ENCODE data around the gene SSBP1. TPM values are rescaled to one million over a fixed set of nuclear protein-coding genes. Genes with fewer than 3 reads are reported as not detected.

Gene SSBP1
- total RNA-seq, 1 experiment from 2014 or later: 245 TPM

- TF ChIP-seq SMAD3 (CRISPR knock-in tag; IDR thresholded peaks at IDR 0.05; ENCODE audit: borderline replicate concordance) (no peak), MXD4 (CRISPR knock-in tag; IDR thresholded peaks at IDR 0.05; ENCODE audit: borderline replicate concordance) (no peak), IRF2 (CRISPR knock-in tag; IDR thresholded peaks at IDR 0.05; ENCODE audit: borderline replicate concordance, low read depth) (no peak), ZBTB21 (CRISPR knock-in tag; IDR thresholded peaks at IDR 0.05; ENCODE audit: borderline replicate concordance) (no peak), IRF1 (CRISPR knock-in tag; IDR thresholded peaks at IDR 0.05) (no peak), GABPB1 (CRISPR knock-in tag; IDR thresholded peaks at IDR 0.05) (no peak), OVOL2 (CRISPR knock-in tag; IDR thresholded peaks at IDR 0.05; ENCODE audit: borderline replicate concordance) (no peak), PRRX2 (CRISPR knock-in tag; IDR thresholded peaks at IDR 0.05) (no peak), NFATC4 (CRISPR knock-in tag; IDR thresholded peaks at IDR 0.05) (no peak), FOXP1 (CRISPR knock-in tag; IDR thresholded peaks at IDR 0.05; ENCODE audit: borderline replicate concordance) (no peak), NR3C1 (CRISPR knock-in tag; conservative IDR thresholded peaks at IDR 0.05; ENCODE audit: low read depth) (no peak), TEAD4 (CRISPR knock-in tag; IDR thresholded peaks at IDR 0.05) (no peak), GTF2I (CRISPR knock-in tag; conservative IDR thresholded peaks at IDR 0.05) (no peak), AFF4 (CRISPR knock-in tag; IDR thresholded peaks at IDR 0.05; ENCODE audit: borderline replicate concordance) (no peak), TP53 (CRISPR knock-in tag; IDR thresholded peaks at IDR 0.05) (no peak), NR2C2 (CRISPR knock-in tag; IDR thresholded peaks at IDR 0.05) (no peak)
- TF ChIP-seq, protein P1, sequence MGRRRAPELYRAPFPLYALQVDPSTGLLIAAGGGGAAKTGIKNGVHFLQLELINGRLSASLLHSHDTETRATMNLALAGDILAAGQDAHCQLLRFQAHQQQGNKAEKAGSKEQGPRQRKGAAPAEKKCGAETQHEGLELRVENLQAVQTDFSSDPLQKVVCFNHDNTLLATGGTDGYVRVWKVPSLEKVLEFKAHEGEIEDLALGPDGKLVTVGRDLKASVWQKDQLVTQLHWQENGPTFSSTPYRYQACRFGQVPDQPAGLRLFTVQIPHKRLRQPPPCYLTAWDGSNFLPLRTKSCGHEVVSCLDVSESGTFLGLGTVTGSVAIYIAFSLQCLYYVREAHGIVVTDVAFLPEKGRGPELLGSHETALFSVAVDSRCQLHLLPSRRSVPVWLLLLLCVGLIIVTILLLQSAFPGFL (CRISPR knock-in tag; IDR thresholded peaks at IDR 0.05; ENCODE audit: borderline replicate concordance): no peak
- TF ChIP-seq, protein P2, sequence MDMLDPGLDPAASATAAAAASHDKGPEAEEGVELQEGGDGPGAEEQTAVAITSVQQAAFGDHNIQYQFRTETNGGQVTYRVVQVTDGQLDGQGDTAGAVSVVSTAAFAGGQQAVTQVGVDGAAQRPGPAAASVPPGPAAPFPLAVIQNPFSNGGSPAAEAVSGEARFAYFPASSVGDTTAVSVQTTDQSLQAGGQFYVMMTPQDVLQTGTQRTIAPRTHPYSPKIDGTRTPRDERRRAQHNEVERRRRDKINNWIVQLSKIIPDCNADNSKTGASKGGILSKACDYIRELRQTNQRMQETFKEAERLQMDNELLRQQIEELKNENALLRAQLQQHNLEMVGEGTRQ (CRISPR knock-in tag; IDR thresholded peaks at IDR 0.05): no peak
- TF ChIP-seq, protein P3, sequence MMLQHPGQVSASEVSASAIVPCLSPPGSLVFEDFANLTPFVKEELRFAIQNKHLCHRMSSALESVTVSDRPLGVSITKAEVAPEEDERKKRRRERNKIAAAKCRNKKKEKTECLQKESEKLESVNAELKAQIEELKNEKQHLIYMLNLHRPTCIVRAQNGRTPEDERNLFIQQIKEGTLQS (CRISPR knock-in tag; conservative IDR thresholded peaks at IDR 0.05): no peak
- POLR2A ChIA-PET: no interaction called here
- H3K4me3 Mint-ChIP-seq: no peak within 1 kb of the TSS
- H3K27me3 Mint-ChIP-seq (ENCODE audit: low read depth): no peaks in the 10 kb centered on the region
- DNase-seq (ENCODE audit: low spot score) (no peak), ATAC-seq (no peak)
- no peaks in the 10 kb centered on the region for H3K9me3 Mint-ChIP-seq
- no peaks in the 10 kb centered on the region for H3K4me1 Mint-ChIP-seq
- CTCF ChIA-PET: no interaction called here
- H3K27ac Mint-ChIP-seq: no peak within 1 kb of the TSS
- peaks cover 3% of the 10 kb centered on the region; the same call in 1 of the 2 replicates for H3K36me3 Mint-ChIP-seq
These were observed 51.8 kb downstream of the SSBP1 start, which contains the start of gene TAS2R5 for GRCh38 chr7:141789917-141790316. Gene TAS2R5 (plus strand): TSS chr7:141790217. CDS start chr7:141790362, 145 bp downstream.

DNA sequence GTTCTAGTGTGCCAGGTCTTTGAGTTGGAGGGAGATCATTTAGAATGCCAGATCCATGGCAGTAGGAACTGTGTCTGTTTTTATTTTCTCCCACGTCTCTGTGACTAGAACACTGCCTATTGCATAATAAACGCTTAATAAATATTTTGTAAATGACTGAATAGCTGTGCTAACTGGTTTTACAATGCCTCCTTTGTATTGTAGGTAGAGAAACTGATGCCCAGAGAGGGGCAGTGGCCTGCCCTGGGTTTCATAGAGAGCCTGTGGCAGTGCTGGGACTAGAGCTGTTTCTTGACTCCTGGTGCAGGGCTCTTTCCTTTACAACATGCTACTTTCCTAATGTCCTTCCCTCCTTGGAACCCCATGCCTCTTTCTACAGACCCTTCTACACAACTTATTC, 54.4 kb downstream of the SSBP1 start:
- no peak for ATAC-seq
- H3K4me1 Mint-ChIP-seq: no peaks in the 10 kb centered on the region
- ChIA-PET POLR2A (no interaction called here), CTCF (interaction anchor here (0.5 kb wide), 1 partner anchor 41 kb away, joined by 3 read pairs; no protein-coding TSS in a partner anchor)
- no peaks in the 10 kb centered on the region for H3K9me3 Mint-ChIP-seq
- H3K27ac Mint-ChIP-seq: no peak overlapping the region
- no peaks in the 10 kb centered on the region for H3K27me3 Mint-ChIP-seq (ENCODE audit: low read depth)
- peaks cover 3% of the 10 kb centered on the region; the same call in 1 of the 2 replicates for H3K36me3 Mint-ChIP-seq
- DNase-seq (ENCODE audit: low spot score): no peak
- H3K4me3 Mint-ChIP-seq: no peak overlapping the region
- TF ChIP-seq ZNF396 (CRISPR knock-in tag; IDR thresholded peaks at IDR 0.05; ENCODE audit: borderline replicate concordance) (no peak), GRHL2 (CRISPR knock-in tag; IDR thresholded peaks at IDR 0.05; ENCODE audit: insufficient replicate concordance, severe bottlenecking) (no peak), MLX (CRISPR knock-in tag; IDR thresholded peaks at IDR 0.05) (no peak), TP53 (CRISPR knock-in tag; IDR thresholded peaks at IDR 0.05) (no peak), ATF1 (CRISPR knock-in tag; IDR thresholded peaks at IDR 0.05) (no peak), GTF2I (CRISPR knock-in tag; conservative IDR thresholded peaks at IDR 0.05) (no peak)
- TF ChIP-seq, protein P4, sequence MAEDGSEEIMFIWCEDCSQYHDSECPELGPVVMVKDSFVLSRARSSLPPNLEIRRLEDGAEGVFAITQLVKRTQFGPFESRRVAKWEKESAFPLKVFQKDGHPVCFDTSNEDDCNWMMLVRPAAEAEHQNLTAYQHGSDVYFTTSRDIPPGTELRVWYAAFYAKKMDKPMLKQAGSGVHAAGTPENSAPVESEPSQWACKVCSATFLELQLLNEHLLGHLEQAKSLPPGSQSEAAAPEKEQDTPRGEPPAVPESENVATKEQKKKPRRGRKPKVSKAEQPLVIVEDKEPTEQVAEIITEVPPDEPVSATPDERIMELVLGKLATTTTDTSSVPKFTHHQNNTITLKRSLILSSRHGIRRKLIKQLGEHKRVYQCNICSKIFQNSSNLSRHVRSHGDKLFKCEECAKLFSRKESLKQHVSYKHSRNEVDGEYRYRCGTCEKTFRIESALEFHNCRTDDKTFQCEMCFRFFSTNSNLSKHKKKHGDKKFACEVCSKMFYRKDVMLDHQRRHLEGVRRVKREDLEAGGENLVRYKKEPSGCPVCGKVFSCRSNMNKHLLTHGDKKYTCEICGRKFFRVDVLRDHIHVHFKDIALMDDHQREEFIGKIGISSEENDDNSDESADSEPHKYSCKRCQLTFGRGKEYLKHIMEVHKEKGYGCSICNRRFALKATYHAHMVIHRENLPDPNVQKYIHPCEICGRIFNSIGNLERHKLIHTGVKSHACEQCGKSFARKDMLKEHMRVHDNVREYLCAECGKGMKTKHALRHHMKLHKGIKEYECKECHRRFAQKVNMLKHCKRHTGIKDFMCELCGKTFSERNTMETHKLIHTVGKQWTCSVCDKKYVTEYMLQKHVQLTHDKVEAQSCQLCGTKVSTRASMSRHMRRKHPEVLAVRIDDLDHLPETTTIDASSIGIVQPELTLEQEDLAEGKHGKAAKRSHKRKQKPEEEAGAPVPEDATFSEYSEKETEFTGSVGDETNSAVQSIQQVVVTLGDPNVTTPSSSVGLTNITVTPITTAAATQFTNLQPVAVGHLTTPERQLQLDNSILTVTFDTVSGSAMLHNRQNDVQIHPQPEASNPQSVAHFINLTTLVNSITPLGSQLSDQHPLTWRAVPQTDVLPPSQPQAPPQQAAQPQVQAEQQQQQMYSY (CRISPR knock-in tag; IDR thresholded peaks at IDR 0.05): no peak

Measured in WTC11 (cell line).